ENCODE data around the gene COL25A1. TPM values are rescaled to one million over a fixed set of nuclear protein-coding genes. Genes with fewer than 3 reads are reported as not detected.

The COL25A1 gene
- total and polyA plus RNA-seq, 2 donors (not counting 3 experiments of a cell fraction or from before 2014, with no cell fraction given), result 0.21 to 3.5 TPM

- H3K9ac ChIP-seq (replicated peaks; ENCODE audit: extremely low read depth, insufficient read depth, low read length), result no peak overlapping the region
- no peaks in the 10 kb centered on the region for H3K27me3 ChIP-seq (ENCODE audit: control insufficient read depth in 2 of 2, insufficient read depth in 2 of 2, low read length in 2 of 2)
- peaks cover 5% of the 10 kb centered on the region for H3K4me1 ChIP-seq (ENCODE audit: control insufficient read depth, extremely low read depth, insufficient read depth, low read length)
- intact Hi-C loops (cut with micrococcal nuclease) (no loop called here), dilution Hi-C loops (cut with MboI; ENCODE audit: extremely low pct_ligation_motif_present, low sequenced_read_pairs) (no loop called here)
- POLR2A ChIA-PET, result no interaction called here
- no peaks in the 10 kb centered on the region for H4K20me1 ChIP-seq (replicated peaks; ENCODE audit: control insufficient read depth, extremely low read depth, insufficient read depth, low read length)
- FAIRE-seq (peak; percentile 57), DNase-seq (ENCODE audit: low read depth, low spot score) (peak; percentile 59)
- TF ChIP-seq CTCF (IDR thresholded peaks at IDR 0.05; ENCODE audit: extremely low read depth in 1 of 2, insufficient read depth in 1 of 2, low read depth in 1 of 2, low read length in 2 of 2), result no peak
- TF ChIP-seq GATA2 (IDR thresholded peaks at IDR 0.05; ENCODE audit: insufficient read depth, insufficient read length, low read depth, low read length), result peak; percentile 51
- TF ChIP-seq POLR2A (IDR thresholded peaks at IDR 0.05; ENCODE audit: low read depth, low read length), result no peak
- TF ChIP-seq MYC (IDR thresholded peaks at IDR 0.05; ENCODE audit: low read depth, low read length), result no peak
- no peak for TF ChIP-seq JUN (IDR thresholded peaks at IDR 0.05; ENCODE audit: borderline replicate concordance, insufficient read depth, insufficient read length, low read depth)
- TF ChIP-seq FOS (IDR thresholded peaks at IDR 0.05; ENCODE audit: borderline replicate concordance, insufficient read depth, low read length), result no peak
- TF ChIP-seq POLR2AphosphoS5 (IDR thresholded peaks at IDR 0.05; ENCODE audit: insufficient read depth, low read depth, low read length), result no peak
- no peak for TF ChIP-seq EZH2 (IDR thresholded peaks at IDR 0.05; ENCODE audit: borderline replicate concordance, low read depth, low read length, severe bottlenecking)
- TF ChIP-seq MAX (IDR thresholded peaks at IDR 0.05; ENCODE audit: insufficient read depth, insufficient read length), result no peak
- H3K9me3 ChIP-seq (replicated peaks; ENCODE audit: control insufficient read depth, insufficient read depth, low read length), result no peaks in the 10 kb centered on the region
- no peaks in the 10 kb centered on the region for H3K36me3 ChIP-seq (ENCODE audit: control insufficient read depth in 2 of 2, extremely low read depth in 1 of 2, insufficient read depth in 2 of 2, low read length in 2 of 2)
- no peak overlapping the region for H3K4me3 ChIP-seq (replicated peaks in 1 of 3; ENCODE audit: insufficient read depth in 1 of 3, low read depth in 1 of 3, low read length in 3 of 3)
- H3K79me2 ChIP-seq (ENCODE audit: control insufficient read depth, insufficient read depth, low read length), result no peaks in the 10 kb centered on the region
- CTCF ChIA-PET, result interaction anchor here (0.7 to 1.8 kb wide), 7 partner anchors 11 to 761 kb away, joined by 3 to 8 read pairs (median 4); partner anchors contain the start of gene ETNPPL
- no TSS peak for BruUV-seq (replicated peaks)
- H2AFZ ChIP-seq (ENCODE audit: low read depth, low read length), result peak overlapping the region; percentile 41
- H3K4me2 ChIP-seq (ENCODE audit: insufficient read depth, low read length), result no peak overlapping the region
- H3K9me1 ChIP-seq (replicated peaks; ENCODE audit: control insufficient read depth, extremely low read depth, insufficient read depth, low read length), result no peaks in the 10 kb centered on the region
- H3K27ac ChIP-seq (ENCODE audit: insufficient read depth, low read depth, low read length), result no peak overlapping the region
Measured at GRCh38 chr4:108779958-108780357, 522.5 kb downstream of the COL25A1 start.
